ENCODE results near the gene MPZ. TPM values are rescaled to one million over a fixed set of nuclear protein-coding genes. Genes with fewer than 3 reads are reported as not detected.
A peak's percentile ranks its signal among the peaks of the same experiment; 100 is the strongest.

The MPZ gene
- total and polyA plus RNA-seq, 9 of the 15 experiments (the other 6 are each of a cell fraction or from before 2014, with no cell fraction given) = 0.22 to 16.6 (median 10.9) TPM

GRCh38 chr1:161311595-161312181 lies 1.9 kb upstream of the MPZ start (continued):
- TF ChIP-seq, protein P1, sequence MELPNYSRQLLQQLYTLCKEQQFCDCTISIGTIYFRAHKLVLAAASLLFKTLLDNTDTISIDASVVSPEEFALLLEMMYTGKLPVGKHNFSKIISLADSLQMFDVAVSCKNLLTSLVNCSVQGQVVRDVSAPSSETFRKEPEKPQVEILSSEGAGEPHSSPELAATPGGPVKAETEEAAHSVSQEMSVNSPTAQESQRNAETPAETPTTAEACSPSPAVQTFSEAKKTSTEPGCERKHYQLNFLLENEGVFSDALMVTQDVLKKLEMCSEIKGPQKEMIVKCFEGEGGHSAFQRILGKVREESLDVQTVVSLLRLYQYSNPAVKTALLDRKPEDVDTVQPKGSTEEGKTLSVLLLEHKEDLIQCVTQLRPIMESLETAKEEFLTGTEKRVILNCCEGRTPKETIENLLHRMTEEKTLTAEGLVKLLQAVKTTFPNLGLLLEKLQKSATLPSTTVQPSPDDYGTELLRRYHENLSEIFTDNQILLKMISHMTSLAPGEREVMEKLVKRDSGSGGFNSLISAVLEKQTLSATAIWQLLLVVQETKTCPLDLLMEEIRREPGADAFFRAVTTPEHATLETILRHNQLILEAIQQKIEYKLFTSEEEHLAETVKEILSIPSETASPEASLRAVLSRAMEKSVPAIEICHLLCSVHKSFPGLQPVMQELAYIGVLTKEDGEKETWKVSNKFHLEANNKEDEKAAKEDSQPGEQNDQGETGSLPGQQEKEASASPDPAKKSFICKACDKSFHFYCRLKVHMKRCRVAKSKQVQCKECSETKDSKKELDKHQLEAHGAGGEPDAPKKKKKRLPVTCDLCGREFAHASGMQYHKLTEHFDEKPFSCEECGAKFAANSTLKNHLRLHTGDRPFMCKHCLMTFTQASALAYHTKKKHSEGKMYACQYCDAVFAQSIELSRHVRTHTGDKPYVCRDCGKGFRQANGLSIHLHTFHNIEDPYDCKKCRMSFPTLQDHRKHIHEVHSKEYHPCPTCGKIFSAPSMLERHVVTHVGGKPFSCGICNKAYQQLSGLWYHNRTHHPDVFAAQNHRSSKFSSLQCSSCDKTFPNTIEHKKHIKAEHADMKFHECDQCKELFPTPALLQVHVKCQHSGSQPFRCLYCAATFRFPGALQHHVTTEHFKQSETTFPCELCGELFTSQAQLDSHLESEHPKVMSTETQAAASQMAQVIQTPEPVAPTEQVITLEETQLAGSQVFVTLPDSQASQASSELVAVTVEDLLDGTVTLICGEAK (IDR thresholded peaks at IDR 0.05) = no peak
- TF ChIP-seq, protein P1 (CRISPR knock-in tag; IDR thresholded peaks at IDR 0.05) = no peak
- 0 out of 2 replicates have a peak, but pooled peaks have one; percentile 2 for TF ChIP-seq SOX6 (IDR thresholded peaks at IDR 0.05)
- no peak for TF ChIP-seq NFYB (IDR thresholded peaks at IDR 0.05; ENCODE audit: extremely low read depth, insufficient read length)
- TF ChIP-seq MNT (conservative IDR thresholded peaks at IDR 0.05) = no peak
- 0 out of 2 replicates have a peak, but pooled peaks have one; percentile 1 for TF ChIP-seq CTBP1 (IDR thresholded peaks at IDR 0.05; ENCODE audit: borderline replicate concordance)
- no peak for TF ChIP-seq ADNP (tag; IDR thresholded peaks at IDR 0.05)
- no peak for TF ChIP-seq NFXL1 (CRISPR knock-in tag; IDR thresholded peaks at IDR 0.05)
- TF ChIP-seq NR4A1 (CRISPR knock-in tag; IDR thresholded peaks at IDR 0.05) = no peak
- TF ChIP-seq NR4A1 (tag; IDR thresholded peaks at IDR 0.05) = no peak
- TF ChIP-seq BCL6 (CRISPR knock-in tag; IDR thresholded peaks at IDR 0.05) = no peak
- peak; percentile 0; the same call in 1 of the 2 replicates for TF ChIP-seq TEAD4 (IDR thresholded peaks at IDR 0.05; ENCODE audit: low read length)
- TF ChIP-seq TEAD4 (CRISPR knock-in tag; IDR thresholded peaks at IDR 0.05; ENCODE audit: borderline replicate concordance) = no peak
- TF ChIP-seq ZNF766 (CRISPR knock-in tag; conservative IDR thresholded peaks at IDR 0.05) = 0 out of 2 replicates have a peak, but pooled peaks have one; percentile 24
- TF ChIP-seq TAL1 (IDR thresholded peaks at IDR 0.05) = no peak
- TF ChIP-seq, protein P2, sequence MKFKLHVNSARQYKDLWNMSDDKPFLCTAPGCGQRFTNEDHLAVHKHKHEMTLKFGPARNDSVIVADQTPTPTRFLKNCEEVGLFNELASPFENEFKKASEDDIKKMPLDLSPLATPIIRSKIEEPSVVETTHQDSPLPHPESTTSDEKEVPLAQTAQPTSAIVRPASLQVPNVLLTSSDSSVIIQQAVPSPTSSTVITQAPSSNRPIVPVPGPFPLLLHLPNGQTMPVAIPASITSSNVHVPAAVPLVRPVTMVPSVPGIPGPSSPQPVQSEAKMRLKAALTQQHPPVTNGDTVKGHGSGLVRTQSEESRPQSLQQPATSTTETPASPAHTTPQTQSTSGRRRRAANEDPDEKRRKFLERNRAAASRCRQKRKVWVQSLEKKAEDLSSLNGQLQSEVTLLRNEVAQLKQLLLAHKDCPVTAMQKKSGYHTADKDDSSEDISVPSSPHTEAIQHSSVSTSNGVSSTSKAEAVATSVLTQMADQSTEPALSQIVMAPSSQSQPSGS (CRISPR knock-in tag; IDR thresholded peaks at IDR 0.05) = no peak
